ENCODE results near the gene BRF1. TPM values are rescaled to one million over a fixed set of nuclear protein-coding genes. Genes with fewer than 3 reads are reported as not detected.

Gene BRF1
- total RNA-seq (2021) (23.9 to 26.5 TPM (median 26.4 TPM) in 3 replicates), Bru-seq, nascent RNA (percentile 46 among the genes with signal in this experiment)
- long read RNA-seq, experiment 1, transcript BRF1-211 (18 exons, 3,358 nt), result major isoform, 25 of 63 reads
- long read RNA-seq, experiment 1, partial matches to known transcripts, result 14 of 63 reads
- long read RNA-seq, experiment 1, other reads (novel, unspliced or antisense), result 19 of 63 reads
- long read RNA-seq, experiment 2, partial matches to known transcripts, result 14 of 18 reads
- long read RNA-seq, experiment 2, other reads (novel, unspliced or antisense), result 2 of 18 reads
- long read RNA-seq, experiment 3, partial matches to known transcripts, result 2 of 5 reads
- long read RNA-seq, experiment 3, other reads (novel, unspliced or antisense), result 2 of 5 reads

GRCh38 chr14:105300542-105301102, at the start of gene BRF1:
Gene BRF1, minus strand, starts transcription at chr14:105301001. Its CDS starts 372 bp downstream, at chr14:105300629.
- peak within 1 kb of the TSS; percentile 98 for H3K27ac Mint-ChIP-seq
- ATAC-seq (peak; percentile 89), DNase-seq (ENCODE audit: low spot score) (peak; percentile 98)
- peak within 1 kb of the TSS; percentile 91 for H3K4me3 Mint-ChIP-seq
- ChIA-PET POLR2A (interaction anchor here (0.6 to 2.4 kb wide), 5 partner anchors 8 to 475 kb away, joined by 4 to 10 read pairs (median 5); partner anchors contain the start of genes BTBD6 and PACS2), CTCF (interaction anchor here (0.6 to 2.0 kb wide), 18 partner anchors 9 to 958 kb away, joined by 3 to 12 read pairs (median 5); partner anchors contain the start of genes BTBD6, NUDT14 and PACS2)
- peaks cover 40% of the 10 kb centered on the region for H3K27me3 Mint-ChIP-seq (ENCODE audit: low read depth)
- H3K4me1 Mint-ChIP-seq, result peaks cover 13% of the 10 kb centered on the region
- peaks cover 5% of the 10 kb centered on the region; the same call in 1 of the 2 replicates for H3K36me3 Mint-ChIP-seq
- H3K9me3 Mint-ChIP-seq, result peaks cover 5% of the 10 kb centered on the region; the same call in 1 of the 2 replicates
- TF ChIP-seq ZNF396 (CRISPR knock-in tag; IDR thresholded peaks at IDR 0.05; ENCODE audit: borderline replicate concordance) (no peak), CREM (CRISPR knock-in tag; IDR thresholded peaks at IDR 0.05) (no peak; the same call in 1 of the 2 replicates), ATF1 (CRISPR knock-in tag; IDR thresholded peaks at IDR 0.05) (0 out of 2 replicates have a peak, but pooled peaks have one; percentile 8), SP1 (CRISPR knock-in tag; conservative IDR thresholded peaks at IDR 0.05) (peak; percentile 60; the same call in 1 of the 2 replicates), IRF1 (CRISPR knock-in tag; IDR thresholded peaks at IDR 0.05) (no peak), FOXP4 (CRISPR knock-in tag; IDR thresholded peaks at IDR 0.05) (no peak), AFF4 (CRISPR knock-in tag; IDR thresholded peaks at IDR 0.05; ENCODE audit: borderline replicate concordance) (no peak; the same call in 1 of the 2 replicates), FOXJ3 (CRISPR knock-in tag; IDR thresholded peaks at IDR 0.05; ENCODE audit: borderline replicate concordance) (no peak), NR1H2 (CRISPR knock-in tag; IDR thresholded peaks at IDR 0.05) (no peak), ATF3 (CRISPR knock-in tag; conservative IDR thresholded peaks at IDR 0.05) (no peak), CREB1 (CRISPR knock-in tag; IDR thresholded peaks at IDR 0.05) (no peak), ZNF232 (CRISPR knock-in tag; IDR thresholded peaks at IDR 0.05) (no peak), NR2C2 (CRISPR knock-in tag; IDR thresholded peaks at IDR 0.05) (no peak), HMGA2 (CRISPR knock-in tag; IDR thresholded peaks at IDR 0.05) (no peak), MAX (CRISPR knock-in tag; IDR thresholded peaks at IDR 0.05) (no peak), USF2 (CRISPR knock-in tag; IDR thresholded peaks at IDR 0.05) (no peak), IRF2 (CRISPR knock-in tag; IDR thresholded peaks at IDR 0.05; ENCODE audit: borderline replicate concordance, low read depth) (no peak), MLX (CRISPR knock-in tag; IDR thresholded peaks at IDR 0.05) (no peak), PREB (CRISPR knock-in tag; IDR thresholded peaks at IDR 0.05; ENCODE audit: borderline replicate concordance) (no peak), E2F4 (CRISPR knock-in tag; IDR thresholded peaks at IDR 0.05; ENCODE audit: borderline replicate concordance, low read depth) (no peak; the same call in 1 of the 2 replicates), ZNF219 (CRISPR knock-in tag; IDR thresholded peaks at IDR 0.05; ENCODE audit: borderline replicate concordance) (no peak), EMX1 (CRISPR knock-in tag; IDR thresholded peaks at IDR 0.05) (no peak), ZNF416 (CRISPR knock-in tag; IDR thresholded peaks at IDR 0.05) (no peak), GTF2I (CRISPR knock-in tag; conservative IDR thresholded peaks at IDR 0.05) (no peak)

Data from WTC11 (cell line).